ENCODE data around the gene MUC5AC. TPM values are rescaled to one million over a fixed set of nuclear protein-coding genes. Genes with fewer than 3 reads are reported as not detected.

The MUC5AC gene
- total RNA-seq, 1 experiment from 2014 or later, result not detected

DNA sequence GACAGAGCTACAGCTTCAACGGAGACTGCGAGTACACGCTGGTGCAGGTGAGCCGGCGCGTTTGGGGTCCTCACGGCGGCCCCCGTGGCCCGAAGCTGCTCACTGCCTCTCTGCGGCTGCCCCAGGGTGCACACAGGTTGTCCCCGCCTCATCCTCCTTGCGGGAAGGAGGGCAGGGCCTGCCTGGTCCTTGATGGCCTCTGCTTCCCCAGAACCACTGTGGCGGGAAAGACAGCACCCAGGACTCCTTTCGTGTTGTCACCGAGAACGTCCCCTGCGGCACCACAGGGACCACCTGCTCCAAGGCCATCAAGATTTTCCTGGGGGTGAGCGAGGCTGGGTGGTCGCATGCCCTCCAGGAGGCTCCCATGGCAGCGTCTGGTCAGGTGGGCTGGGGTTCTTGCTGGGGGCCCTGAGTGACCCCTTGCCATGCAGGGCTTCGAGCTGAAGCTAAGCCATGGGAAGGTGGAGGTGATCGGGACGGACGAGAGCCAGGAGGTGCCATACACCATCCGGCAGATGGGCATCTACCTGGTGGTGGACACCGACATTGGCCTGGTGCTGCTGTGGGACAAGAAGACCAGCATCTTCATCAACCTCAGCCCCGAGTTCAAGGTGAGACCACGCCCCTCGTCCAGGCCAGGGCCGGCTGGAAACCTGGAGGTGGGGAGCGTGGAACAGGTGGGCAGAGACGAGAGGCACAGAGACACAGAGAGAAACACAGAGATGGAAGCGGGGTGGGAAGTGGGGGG is 19.4 kb downstream of the MUC5AC start:
- Histone ChIP-seq H3K9me3 (ENCODE audit: low read depth, low read length, poor library complexity, severe bottlenecking) (no peaks in the 10 kb centered on the region), H3K4me3 (ENCODE audit: low read depth, low read length, poor library complexity, severe bottlenecking) (no peak overlapping the region), H3K36me3 (ENCODE audit: insufficient read depth, low read length, poor library complexity, severe bottlenecking) (no peaks in the 10 kb centered on the region), H3K27ac (ENCODE audit: low read depth, low read length, poor library complexity, severe bottlenecking) (no peak overlapping the region), H3K27me3 (replicated peaks; ENCODE audit: insufficient read depth, low read depth, low read length, poor library complexity) (no peaks in the 10 kb centered on the region), H3K4me1 (ENCODE audit: insufficient read depth, low read length, poor library complexity, severe bottlenecking) (no peaks in the 10 kb centered on the region)
- ChIA-PET CTCF (no interaction called here), POLR2A (ENCODE audit: low non-redundant PET) (no interaction called here)
- no peak for TF ChIP-seq EZH2 (IDR thresholded peaks at IDR 0.05; ENCODE audit: borderline replicate concordance, low read depth, low read length, poor library complexity, severe bottlenecking)
- TF ChIP-seq, protein P1, sequence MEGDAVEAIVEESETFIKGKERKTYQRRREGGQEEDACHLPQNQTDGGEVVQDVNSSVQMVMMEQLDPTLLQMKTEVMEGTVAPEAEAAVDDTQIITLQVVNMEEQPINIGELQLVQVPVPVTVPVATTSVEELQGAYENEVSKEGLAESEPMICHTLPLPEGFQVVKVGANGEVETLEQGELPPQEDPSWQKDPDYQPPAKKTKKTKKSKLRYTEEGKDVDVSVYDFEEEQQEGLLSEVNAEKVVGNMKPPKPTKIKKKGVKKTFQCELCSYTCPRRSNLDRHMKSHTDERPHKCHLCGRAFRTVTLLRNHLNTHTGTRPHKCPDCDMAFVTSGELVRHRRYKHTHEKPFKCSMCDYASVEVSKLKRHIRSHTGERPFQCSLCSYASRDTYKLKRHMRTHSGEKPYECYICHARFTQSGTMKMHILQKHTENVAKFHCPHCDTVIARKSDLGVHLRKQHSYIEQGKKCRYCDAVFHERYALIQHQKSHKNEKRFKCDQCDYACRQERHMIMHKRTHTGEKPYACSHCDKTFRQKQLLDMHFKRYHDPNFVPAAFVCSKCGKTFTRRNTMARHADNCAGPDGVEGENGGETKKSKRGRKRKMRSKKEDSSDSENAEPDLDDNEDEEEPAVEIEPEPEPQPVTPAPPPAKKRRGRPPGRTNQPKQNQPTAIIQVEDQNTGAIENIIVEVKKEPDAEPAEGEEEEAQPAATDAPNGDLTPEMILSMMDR (conservative IDR thresholded peaks at IDR 0.05; ENCODE audit: low read depth, low read length), result no peak
- no peak for DNase-seq (ENCODE audit: low spot score)
- intact Hi-C loops (cut with micrococcal nuclease; ENCODE audit: unreplicated experiment), result no loop called here
- BruUV-seq (replicated peaks), result no TSS peak

DNA sequence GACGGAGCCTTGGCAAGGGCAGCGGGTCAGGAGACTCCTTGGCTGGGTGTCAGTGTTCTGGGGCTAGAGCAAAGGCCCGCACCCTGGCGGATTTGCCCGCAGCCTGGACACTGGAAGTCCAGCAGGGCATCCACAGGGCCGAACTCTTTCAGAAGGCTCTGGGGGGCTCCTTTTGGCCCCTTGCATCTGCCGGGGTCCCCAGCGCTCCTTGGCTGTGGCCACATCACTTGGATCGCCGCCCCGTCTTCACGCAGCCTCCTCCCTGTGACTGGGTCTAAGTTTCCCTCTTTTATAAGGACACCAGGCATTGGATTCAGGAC is 20.0 kb downstream of the MUC5AC start:
- Histone ChIP-seq H3K4me1 (ENCODE audit: insufficient read depth, low read length, poor library complexity, severe bottlenecking) (no peaks in the 10 kb centered on the region), H3K36me3 (ENCODE audit: insufficient read depth, low read length, poor library complexity, severe bottlenecking) (no peaks in the 10 kb centered on the region), H3K4me3 (ENCODE audit: low read depth, low read length, poor library complexity, severe bottlenecking) (no peak overlapping the region), H3K27ac (ENCODE audit: low read depth, low read length, poor library complexity, severe bottlenecking) (no peak overlapping the region), H3K9me3 (ENCODE audit: low read depth, low read length, poor library complexity, severe bottlenecking) (no peaks in the 10 kb centered on the region), H3K27me3 (replicated peaks; ENCODE audit: insufficient read depth, low read depth, low read length, poor library complexity) (no peaks in the 10 kb centered on the region)
- TF ChIP-seq, protein P1 (conservative IDR thresholded peaks at IDR 0.05; ENCODE audit: low read depth, low read length), result no peak
- no peak for TF ChIP-seq EZH2 (IDR thresholded peaks at IDR 0.05; ENCODE audit: borderline replicate concordance, low read depth, low read length, poor library complexity, severe bottlenecking)
- no TSS peak for BruUV-seq (replicated peaks)
- intact Hi-C loops (cut with micrococcal nuclease; ENCODE audit: unreplicated experiment), result no loop called here
- ChIA-PET POLR2A (ENCODE audit: low non-redundant PET) (no interaction called here), CTCF (no interaction called here)
- DNase-seq (ENCODE audit: low spot score), result no peak

DNA sequence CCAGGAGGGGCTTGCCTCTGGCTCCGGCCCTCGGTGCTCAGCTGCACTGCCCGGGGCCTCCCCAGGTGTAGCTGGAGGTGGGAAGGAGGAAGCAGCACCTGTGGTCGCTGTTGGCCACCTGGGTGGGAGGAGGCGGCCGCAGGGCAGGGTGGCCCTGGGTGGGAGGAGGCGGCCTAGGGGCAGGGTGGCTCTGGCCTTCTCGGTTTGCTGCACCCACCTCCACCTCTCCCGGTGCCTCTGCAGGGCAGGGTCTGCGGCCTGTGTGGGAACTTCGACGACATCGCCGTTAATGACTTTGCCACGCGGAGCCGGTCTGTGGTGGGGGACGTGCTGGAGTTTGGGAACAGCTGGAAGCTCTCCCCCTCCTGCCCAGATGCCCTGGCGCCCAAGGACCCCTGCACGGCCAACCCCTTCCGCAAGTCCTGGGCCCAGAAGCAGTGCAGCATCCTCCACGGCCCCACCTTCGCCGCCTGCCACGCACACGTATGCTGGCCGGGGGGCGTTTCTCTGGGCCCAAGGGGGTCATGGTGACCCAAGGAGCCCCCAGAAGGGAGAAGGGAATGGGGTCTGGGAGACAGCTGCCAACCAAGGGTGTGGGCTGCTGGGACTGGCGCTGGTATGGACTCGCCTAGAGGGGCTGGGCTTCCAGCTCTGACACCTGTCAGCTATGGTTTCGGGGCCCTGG is 20.6 kb downstream of the MUC5AC start:
- ChIA-PET POLR2A (ENCODE audit: low non-redundant PET) (no interaction called here), CTCF (no interaction called here)
- Histone ChIP-seq H3K4me1 (ENCODE audit: insufficient read depth, low read length, poor library complexity, severe bottlenecking) (no peaks in the 10 kb centered on the region), H3K36me3 (ENCODE audit: insufficient read depth, low read length, poor library complexity, severe bottlenecking) (no peaks in the 10 kb centered on the region), H3K27me3 (replicated peaks; ENCODE audit: insufficient read depth, low read depth, low read length, poor library complexity) (no peaks in the 10 kb centered on the region), H3K4me3 (ENCODE audit: low read depth, low read length, poor library complexity, severe bottlenecking) (no peak overlapping the region), H3K27ac (ENCODE audit: low read depth, low read length, poor library complexity, severe bottlenecking) (no peak overlapping the region), H3K9me3 (ENCODE audit: low read depth, low read length, poor library complexity, severe bottlenecking) (no peaks in the 10 kb centered on the region)
- intact Hi-C loops (cut with micrococcal nuclease; ENCODE audit: unreplicated experiment), result no loop called here
- no peak for TF ChIP-seq EZH2 (IDR thresholded peaks at IDR 0.05; ENCODE audit: borderline replicate concordance, low read depth, low read length, poor library complexity, severe bottlenecking)
- TF ChIP-seq, protein P1 (conservative IDR thresholded peaks at IDR 0.05; ENCODE audit: low read depth, low read length), result no peak
- BruUV-seq (replicated peaks), result no TSS peak
- DNase-seq (ENCODE audit: low spot score), result no peak
